Fibroblast of pulmonary artery (primary cell): Measurements from ENCODE around the gene SETD3.

Experiments used
- DNase-seq: peaks from one replicate; pipeline ENCODE4 v3.0.0-alpha.2; 2010; ENCODE audit warnings: low read depth
- H3K4me3 ChIP-seq: replicated peaks from 2 replicates; pipeline ENCODE4 v1.5.1; 2011; ENCODE audit warnings: low read depth, mild to moderate bottlenecking, control low read depth, low read length, moderate library complexity
- TF ChIP-seq, protein P1 (sequence below): IDR thresholded peaks from 2 replicates; pipeline ENCODE4 v1.5.1; 2011; ENCODE audit warnings: mild to moderate bottlenecking, control low read depth, low read length, inconsistent platforms; ENCODE audit errors: missing control alignments

SETD3 gene

GRCh38 chr14:99506276-99506675 lies 25.6 kb upstream of the SETD3 start:
- no peak for DNase-seq
- TF ChIP-seq, protein P1, sequence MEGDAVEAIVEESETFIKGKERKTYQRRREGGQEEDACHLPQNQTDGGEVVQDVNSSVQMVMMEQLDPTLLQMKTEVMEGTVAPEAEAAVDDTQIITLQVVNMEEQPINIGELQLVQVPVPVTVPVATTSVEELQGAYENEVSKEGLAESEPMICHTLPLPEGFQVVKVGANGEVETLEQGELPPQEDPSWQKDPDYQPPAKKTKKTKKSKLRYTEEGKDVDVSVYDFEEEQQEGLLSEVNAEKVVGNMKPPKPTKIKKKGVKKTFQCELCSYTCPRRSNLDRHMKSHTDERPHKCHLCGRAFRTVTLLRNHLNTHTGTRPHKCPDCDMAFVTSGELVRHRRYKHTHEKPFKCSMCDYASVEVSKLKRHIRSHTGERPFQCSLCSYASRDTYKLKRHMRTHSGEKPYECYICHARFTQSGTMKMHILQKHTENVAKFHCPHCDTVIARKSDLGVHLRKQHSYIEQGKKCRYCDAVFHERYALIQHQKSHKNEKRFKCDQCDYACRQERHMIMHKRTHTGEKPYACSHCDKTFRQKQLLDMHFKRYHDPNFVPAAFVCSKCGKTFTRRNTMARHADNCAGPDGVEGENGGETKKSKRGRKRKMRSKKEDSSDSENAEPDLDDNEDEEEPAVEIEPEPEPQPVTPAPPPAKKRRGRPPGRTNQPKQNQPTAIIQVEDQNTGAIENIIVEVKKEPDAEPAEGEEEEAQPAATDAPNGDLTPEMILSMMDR = no peak
- H3K4me3 ChIP-seq = no peak overlapping the region

DNA sequence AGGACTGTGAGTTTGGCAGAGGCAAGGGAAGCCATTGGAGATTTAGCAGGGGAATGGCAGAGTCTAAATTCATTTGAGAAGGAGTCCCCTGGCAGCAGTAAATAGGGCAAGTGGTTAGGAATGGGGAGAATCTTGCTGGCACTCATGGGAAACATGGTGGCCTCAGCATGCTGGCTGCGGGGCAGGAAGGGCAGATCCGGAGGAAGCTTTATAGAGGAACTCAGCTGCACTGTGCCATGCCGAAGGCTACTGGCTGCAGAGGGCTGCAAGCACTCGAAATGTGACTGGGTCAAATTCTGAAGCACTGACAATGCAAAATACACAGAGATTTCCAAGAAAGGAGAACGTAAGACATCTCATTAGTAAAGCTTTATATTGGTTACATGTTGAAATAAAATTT lies 24.4 kb upstream of the SETD3 start:
- H3K4me3 ChIP-seq = no peak overlapping the region
- DNase-seq = no peak
- TF ChIP-seq, protein P1 = no peak

- no peak for DNase-seq
- TF ChIP-seq, protein P1 = no peak
- H3K4me3 ChIP-seq = no peak overlapping the region
These were observed 23.3 kb upstream of the SETD3 start for GRCh38 chr14:99503848-99504453.

- no peak for DNase-seq
- TF ChIP-seq, protein P1 = no peak
- no peak overlapping the region for H3K4me3 ChIP-seq
These were observed 22.3 kb upstream of the SETD3 start for GRCh38 chr14:99502989-99503421.

- TF ChIP-seq, protein P1 = no peak
These were observed 17.2 kb upstream of the SETD3 start for GRCh38 chr14:99497894-99498293.

GRCh38 chr14:99497341-99497740 lies 16.7 kb upstream of the SETD3 start:
- H3K4me3 ChIP-seq = no peak overlapping the region
- TF ChIP-seq, protein P1 = no peak
- DNase-seq = no peak

More at GRCh38 chr14:99497894-99498293, 17.2 kb upstream of the SETD3 start:
- DNase-seq = no peak
- H3K4me3 ChIP-seq = no peak overlapping the region

GRCh38 chr14:99484106-99484505 lies 3.4 kb upstream of the SETD3 start:
- TF ChIP-seq, protein P1 = no peak
- DNase-seq = no peak
- H3K4me3 ChIP-seq = no peak overlapping the region
